H1 (cell line): ENCODE measurements around the gene IQCE. TPM values are rescaled to one million over a fixed set of nuclear protein-coding genes. Genes with fewer than 3 reads are reported as not detected.

ENCODE experiments used
- CTCF ChIA-PET: fragments of 300-600 bp; sonication (Branson Sonifier 250); formaldehyde crosslinking; loops from one replicate; lab custom pipeline; 2021; ENCODE audit not compliant: partially characterized antibody; lab: Charles Lee
- POLR2A ChIA-PET: fragments of 300-600 bp; sonication (Branson Sonifier 250); formaldehyde crosslinking; loops from one replicate; lab custom pipeline; 2021; ENCODE audit warnings: inconsistent platforms; ENCODE audit not compliant: partially characterized antibody; lab: Charles Lee
- DNase-seq, 2 experiments: peaks; one replicate each; pipeline versions ENCODE4 v3.0.0 to v3.0.0-alpha.2; 2010 to 2022; ENCODE audit warnings: low spot score in 2 of 2, low read depth in 1 of 2, mixed read lengths in 1 of 2
- FAIRE-seq: peaks from 2 replicates; lab custom pipeline; 2011; peaks lifted over from hg19 to GRCh38; lab: Jason Lieb, UNC
- H2AFZ ChIP-seq: 2 replicates; pipeline ENCODE4 v1.8.1; 2012; ENCODE audit warnings: low read length, inconsistent platforms
- H2AK5ac ChIP-seq: 2 replicates; pipeline ENCODE4 v1.6.1; 2013; ENCODE audit warnings: low read depth, low read length
- H2BK120ac ChIP-seq: replicated peaks from 2 replicates; pipeline ENCODE3; 2013; ENCODE audit warnings: low read depth, low read length, inconsistent platforms
- H2BK12ac ChIP-seq: 2 replicates; pipeline ENCODE4 v1.6.1; 2013; ENCODE audit warnings: low read depth, low read length
- H2BK15ac ChIP-seq: 2 replicates; pipeline ENCODE4 v1.6.1; 2013; ENCODE audit warnings: low read length
- H2BK20ac ChIP-seq: 2 replicates; pipeline ENCODE4 v1.6.1; 2013; ENCODE audit warnings: low read length
- H2BK5ac ChIP-seq: 2 replicates; pipeline ENCODE4 v1.6.1; 2013; ENCODE audit warnings: low read depth, low read length
- H3K14ac ChIP-seq: 2 replicates; pipeline ENCODE4 v1.6.1; 2013; ENCODE audit warnings: inconsistent platforms; ENCODE audit not compliant: insufficient read length
- H3K18ac ChIP-seq: 2 replicates; pipeline ENCODE4 v1.6.1; 2013; ENCODE audit warnings: low read length; ENCODE audit errors: extremely low read depth
- H3K23ac ChIP-seq: 2 replicates; pipeline ENCODE4 v1.6.1; 2013; ENCODE audit warnings: inconsistent platforms; ENCODE audit not compliant: insufficient read length
- H3K23me2 ChIP-seq: 2 replicates; pipeline ENCODE4 v1.6.1; 2013; ENCODE audit warnings: low read depth, low read length
- H3K27ac ChIP-seq: 2 replicates; pipeline ENCODE4 v1.6.1; 2011; ENCODE audit warnings: low read depth, low read length, inconsistent platforms
- H3K27me3 ChIP-seq, 4 experiments: replicated peaks in 1 of 4; 1 replicate in 1 of 4; 2 replicates in 3 of 4; pipeline versions ENCODE4 v1.6.1 to v1.8.1; 2011 to 2013; ENCODE audit warnings: low read length in 3 of 4, mild to moderate bottlenecking in 3 of 4, inconsistent platforms in 2 of 4, mixed read lengths in 2 of 4, moderate library complexity in 1 of 4; ENCODE audit not compliant: control insufficient read depth in 3 of 4, insufficient read depth in 3 of 4; ENCODE audit errors: extremely low read depth in 1 of 4
- H3K36me3 ChIP-seq, 4 experiments: 2 replicates each; pipeline versions ENCODE4 v1.6.1 to v1.8.1; 2011 to 2013; ENCODE audit warnings: mild to moderate bottlenecking in 4 of 4, low read length in 3 of 4, moderate library complexity in 2 of 4, control low read depth in 1 of 4, inconsistent platforms in 1 of 4; ENCODE audit not compliant: insufficient read depth in 4 of 4, control insufficient read depth in 2 of 4
- H3K4ac ChIP-seq: replicated peaks from 2 replicates; pipeline ENCODE3; 2013; ENCODE audit warnings: low read length, low read depth, mixed read lengths, inconsistent platforms; ENCODE audit not compliant: insufficient read length
- H3K4me1 ChIP-seq, 4 experiments: replicated peaks in 1 of 4; 1 replicate in 1 of 4; 2 replicates in 3 of 4; pipeline versions ENCODE4 v1.6.1 to v1.8.1; 2011 to 2013; ENCODE audit warnings: low read length in 3 of 4, inconsistent platforms in 2 of 4, mixed read lengths in 1 of 4; ENCODE audit not compliant: insufficient read depth in 4 of 4, control insufficient read depth in 3 of 4
- H3K4me2 ChIP-seq, 2 experiments: 2 replicates each; pipeline versions ENCODE4 v1.6.1 to v1.8.1; 2011 to 2013; ENCODE audit warnings: low read depth in 2 of 2, low read length in 2 of 2, control low read depth in 1 of 2, inconsistent platforms in 1 of 2, mild to moderate bottlenecking in 1 of 2; ENCODE audit not compliant: insufficient read depth in 1 of 2
- H3K4me3 ChIP-seq, 4 experiments: fragments of 200-600, 300-600 bp in 1 of 4; sonication (generic), shearing (Covaris generic), sonication (Bioruptor Twin) in 1 of 4; 2 replicates each; pipeline versions ENCODE4 v1.5.1 to v1.8.1; 2011 to 2016; ENCODE audit warnings: low read length in 4 of 4, low read depth in 3 of 4, control low read depth in 2 of 4, inconsistent platforms in 2 of 4, mild to moderate bottlenecking in 2 of 4, mixed read lengths in 1 of 4, moderate library complexity in 1 of 4; ENCODE audit not compliant: insufficient read depth in 2 of 4; ENCODE audit errors: extremely low read depth in 1 of 4
- H3K56ac ChIP-seq: replicated peaks from 2 replicates; pipeline ENCODE3; 2013; ENCODE audit warnings: low read depth, mild to moderate bottlenecking, mixed read lengths, low read length, inconsistent platforms; ENCODE audit not compliant: insufficient read length
- H3K79me1 ChIP-seq: 2 replicates; pipeline ENCODE4 v1.6.1; 2013; ENCODE audit warnings: low read depth, low read length, control low read depth
- H3K79me2 ChIP-seq, 2 experiments: 2 replicates each; pipeline versions ENCODE4 v1.6.1 to v1.8.1; 2012 to 2013; ENCODE audit warnings: low read length in 2 of 2, mild to moderate bottlenecking in 2 of 2, inconsistent platforms in 1 of 2; ENCODE audit not compliant: insufficient read depth in 2 of 2, control insufficient read depth in 1 of 2
- H3K9ac ChIP-seq, 4 experiments: replicated peaks in 1 of 4; 1 replicate in 1 of 4; 2 replicates in 3 of 4; pipeline versions ENCODE4 v1.6.1 to v1.8.1; 2011 to 2013; ENCODE audit warnings: low read depth in 3 of 4, low read length in 3 of 4, control low read depth in 2 of 4, mild to moderate bottlenecking in 2 of 4, moderate library complexity in 2 of 4, inconsistent platforms in 1 of 4; ENCODE audit errors: extremely low read depth in 1 of 4
- H3K9me3 ChIP-seq, 2 experiments: 2 replicates each; pipeline versions ENCODE4 v1.6.1 to v1.8.1; 2012 to 2013; ENCODE audit warnings: mild to moderate bottlenecking in 2 of 2, moderate library complexity in 2 of 2, control low read depth in 1 of 2, inconsistent platforms in 1 of 2, low read depth in 1 of 2, low read length in 1 of 2, mixed read lengths in 1 of 2; ENCODE audit not compliant: insufficient read depth in 2 of 2
- H4K20me1 ChIP-seq, 2 experiments: replicated peaks in 1 of 2; 2 replicates each; pipeline versions ENCODE3 to v1.8.1; 2011 to 2013; ENCODE audit warnings: inconsistent platforms in 2 of 2, low read length in 2 of 2, mild to moderate bottlenecking in 1 of 2; ENCODE audit not compliant: insufficient read depth in 2 of 2, control insufficient read depth in 1 of 2
- H4K5ac ChIP-seq: 2 replicates; pipeline ENCODE4 v1.6.1; 2013; ENCODE audit warnings: low read length, low read depth, mixed read lengths, inconsistent platforms; ENCODE audit not compliant: insufficient read length
- H4K8ac ChIP-seq: 2 replicates; pipeline ENCODE4 v1.8.0; 2013; ENCODE audit warnings: mild to moderate bottlenecking, moderate library complexity, low read length, inconsistent platforms; ENCODE audit not compliant: insufficient read depth; ENCODE audit errors: extremely low read depth
- H4K91ac ChIP-seq: replicated peaks from 2 replicates; pipeline ENCODE3; 2013; ENCODE audit warnings: low read length, mixed read lengths, inconsistent platforms; ENCODE audit not compliant: insufficient read length
- BACH1 ChIP-seq: IDR thresholded peaks from 2 replicates; pipeline ENCODE4 v1.6.1; 2012; ENCODE audit warnings: low read length, improper control_type of control experiment
- BCL11A ChIP-seq, 2 experiments: IDR thresholded peaks; one replicate each; pipeline ENCODE4 v1.6.1; 2011; ENCODE audit warnings: low read depth in 2 of 2, low read length in 2 of 2, mild to moderate bottlenecking in 2 of 2
- CHD2 ChIP-seq: IDR thresholded peaks from 2 replicates; pipeline ENCODE4 v1.6.1; 2012; ENCODE audit warnings: low read length, improper control_type of control experiment
- EP300 ChIP-seq, 2 experiments: IDR thresholded peaks; 1 replicate in 1 of 2; 2 replicates in 1 of 2; pipeline ENCODE4 v1.6.1; 2011 to 2012; ENCODE audit warnings: low read depth in 2 of 2, low read length in 2 of 2, mild to moderate bottlenecking in 2 of 2, borderline replicate concordance in 1 of 2, inconsistent platforms in 1 of 2, moderate library complexity in 1 of 2
- FOSL1 ChIP-seq: IDR thresholded peaks from 2 replicates; pipeline ENCODE4 v1.6.1; 2011; ENCODE audit warnings: mild to moderate bottlenecking, low read depth, low read length, moderate library complexity; ENCODE audit not compliant: insufficient read depth
- HDAC6 ChIP-seq: IDR thresholded peaks from one replicate; pipeline ENCODE4 v1.7.1; 2012; ENCODE audit warnings: low read depth, mild to moderate bottlenecking, inconsistent platforms, low read length, moderate library complexity
- JUND ChIP-seq: IDR thresholded peaks from 2 replicates; pipeline ENCODE4 v1.6.1; 2011; ENCODE audit warnings: mild to moderate bottlenecking, improper control_type of control experiment, low read length
- MAFK ChIP-seq: IDR thresholded peaks from 2 replicates; pipeline ENCODE4 v1.6.1; 2012; ENCODE audit warnings: low read depth, mild to moderate bottlenecking, improper control_type of control experiment, low read length
- YY1 ChIP-seq: IDR thresholded peaks from 2 replicates; pipeline ENCODE4 v1.6.1; 2011; ENCODE audit warnings: low read depth, mild to moderate bottlenecking, low read length
- WGBS, 2 experiments: shearing (Covaris generic) in 1 of 2; methylation state at CpG; one replicate each; pipeline versions ENCODE4 v1.1.6 to v1.1.7; 2013 to 2015; ENCODE audit warnings: low lambda C conversion rate in 2 of 2, mixed read lengths in 2 of 2, inconsistent platforms in 1 of 2, low coverage in 1 of 2, missing lambda C conversion rate in 1 of 2; ENCODE audit not compliant: insufficient replicate concordance in 2 of 2, insufficient coverage in 1 of 2, insufficient read length in 1 of 2; ENCODE audit errors: extremely low coverage in 1 of 2, missing lambda C conversion rate in 1 of 2; 5-methylcytosine and 5-hydroxymethylcytosine counted together
- polyA plus RNA-seq, 7 experiments: library from polyadenylated mRNA; depleted of rRNA in 3 of 7; stranded (reverse) in 5 of 7; unstranded in 2 of 7; fragments of >200 nt in 5 of 7; fragments of 200-250 nt in 2 of 7; gene quantifications; 1 replicate in 5 of 7; 2 replicates in 1 of 7; 4 replicates in 1 of 7; pipeline versions ENCODE4 v1.2.1 to v1.2.3, GENCODE V29; 2011 to 2013; ENCODE audit warnings: missing spikeins in 2 of 7, mixed read lengths in 2 of 7
- total RNA-seq: library from RNA; stranded (reverse); fragmentation: NEBNext Ultra II Directional; extraction: Animal tissue kit (Norgen Biotek cat#: 25700); gene quantifications from 2 replicates; pipeline ENCODE4 v1.2.1, GENCODE V29; 2021
- TF ChIP-seq, protein P1 (sequence below): IDR thresholded peaks from 2 replicates; pipeline ENCODE4 v1.6.1; 2011; ENCODE audit warnings: low read depth, mild to moderate bottlenecking, low read length; ENCODE audit not compliant: insufficient read depth

The IQCE gene
- total and polyA plus RNA-seq, 2 of the 8 experiments (the other 6 are each of a cell fraction or from before 2014, with no cell fraction given): 2.2 to 4.9 TPM

DNA sequence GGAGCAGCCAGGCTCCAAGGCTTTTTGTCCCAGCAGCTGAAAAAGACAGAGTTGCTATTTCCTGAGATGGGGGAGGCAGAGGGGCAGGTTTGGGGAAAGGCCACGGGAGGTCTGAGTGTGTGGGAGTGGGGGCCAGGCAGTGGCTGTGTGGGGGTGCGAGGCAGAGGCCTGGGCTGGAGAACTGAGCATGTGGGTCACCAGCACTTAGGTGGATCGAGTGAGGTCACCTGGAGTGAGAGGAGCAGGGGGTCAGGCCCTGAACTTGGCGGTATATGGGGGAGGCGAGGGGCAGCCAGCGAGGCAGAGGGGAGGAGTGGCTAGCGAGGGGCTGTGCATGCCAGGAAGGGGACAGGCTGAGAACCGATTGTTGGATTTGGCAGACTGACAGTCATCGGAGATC, 28.4 kb downstream of the IQCE start:
- no peak overlapping the region for H3K4me2 ChIP-seq
- H2BK12ac ChIP-seq: no peak overlapping the region
- H2BK20ac ChIP-seq: no peak overlapping the region
- H3K27me3 ChIP-seq: no peaks in the 10 kb centered on the region
- 93% methylated on average over 8 of the region's 9 CpGs; no CpG with 5 or more reads in 1 of the 2 experiments for WGBS, 2 experiments
- no peak overlapping the region for H4K91ac ChIP-seq
- DNase-seq (no peak), FAIRE-seq (no peak)
- no peak overlapping the region for H2AK5ac ChIP-seq
- H3K27ac ChIP-seq: no peak overlapping the region
- no peak overlapping the region for H4K5ac ChIP-seq
- H3K9ac ChIP-seq: no peak overlapping the region
- POLR2A ChIA-PET: no interaction called here
- H3K9me3 ChIP-seq: no peaks in the 10 kb centered on the region
- H2BK120ac ChIP-seq: no peak overlapping the region
- no peaks in the 10 kb centered on the region; the same call in 1 of the 2 replicates for H3K23me2 ChIP-seq
- TF ChIP-seq BACH1 (no peak), YY1 (no peak), HDAC6 (no peak), CHD2 (no peak), JUND (no peak), BCL11A (IDR thresholded peaks at IDR 0.05; ENCODE audit: low read depth in 2 of 2, low read length in 2 of 2) (no peak), FOSL1 (no peak), MAFK (no peak), EP300 (IDR thresholded peaks at IDR 0.05; ENCODE audit: borderline replicate concordance in 1 of 2, low read depth in 2 of 2, low read length in 2 of 2) (no peak)
- TF ChIP-seq, protein P1, sequence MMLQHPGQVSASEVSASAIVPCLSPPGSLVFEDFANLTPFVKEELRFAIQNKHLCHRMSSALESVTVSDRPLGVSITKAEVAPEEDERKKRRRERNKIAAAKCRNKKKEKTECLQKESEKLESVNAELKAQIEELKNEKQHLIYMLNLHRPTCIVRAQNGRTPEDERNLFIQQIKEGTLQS: no peak
- no peak overlapping the region for H3K56ac ChIP-seq
- peaks cover 0 to 11% (median 3%) of the 10 kb centered on the region in 4 experiments; a peak in 3 of 7 replicates for H3K4me1 ChIP-seq
- no peaks in the 10 kb centered on the region for H3K79me2 ChIP-seq
- H2BK15ac ChIP-seq: no peak overlapping the region
- H3K36me3 ChIP-seq: no peaks in the 10 kb centered on the region
- H3K18ac ChIP-seq: no peak overlapping the region
- no peak overlapping the region for H3K4ac ChIP-seq
- H3K79me1 ChIP-seq: no peaks in the 10 kb centered on the region
- no peak overlapping the region for H4K8ac ChIP-seq
- no peak overlapping the region for H3K23ac ChIP-seq
- H2BK5ac ChIP-seq: no peak overlapping the region
- no peak overlapping the region for H3K4me3 ChIP-seq
- H2AFZ ChIP-seq: no peak overlapping the region
- no peaks in the 10 kb centered on the region for H4K20me1 ChIP-seq
- no peak overlapping the region for H3K14ac ChIP-seq
- CTCF ChIA-PET: interaction anchor here (1.1 to 2.4 kb wide), 6 partner anchors 11 to 135 kb away, joined by 3 to 11 read pairs (median 6); no protein-coding TSS in a partner anchor
